Measurements from ENCODE around the gene INO80E.
"Not testable (repeated sequence)": the region's sequence is repeated elsewhere in the genome, so short reads cannot be mapped to it uniquely, and the experiment has no call there.

Gene INO80E

GRCh38 chr16:30032083-30032819 is 36.2 kb downstream of the INO80E start:
- peak; percentile 74 to 87 for DNase-seq

DNA sequence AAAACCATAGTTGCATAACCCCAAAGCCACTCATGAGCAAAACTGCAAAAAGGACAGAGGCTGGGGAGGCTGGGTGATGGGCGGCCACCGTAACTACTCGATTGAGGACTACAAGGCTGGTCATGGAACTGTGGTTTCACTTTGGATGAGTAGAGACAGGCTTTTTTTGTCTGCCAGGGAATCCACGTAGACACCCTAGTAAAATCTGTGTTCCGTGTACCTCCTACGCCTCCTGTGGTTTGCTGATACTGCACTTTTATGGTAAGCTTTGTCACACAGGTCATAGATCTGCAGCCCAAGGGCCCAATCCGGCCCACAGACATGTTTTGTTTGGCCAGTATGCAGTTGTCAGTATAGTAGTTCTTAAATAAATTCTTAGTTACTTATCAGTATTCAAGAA is 37.2 kb downstream of the INO80E start:
- no peak for DNase-seq

GRCh38 chr16:30040221-30040620 is 44.2 kb downstream of the INO80E start:
- DNase-seq, result no peak

- DNase-seq, result not testable (repeated sequence)
Measured at GRCh38 chr16:30040690-30041089, 44.6 kb downstream of the INO80E start.

DNA sequence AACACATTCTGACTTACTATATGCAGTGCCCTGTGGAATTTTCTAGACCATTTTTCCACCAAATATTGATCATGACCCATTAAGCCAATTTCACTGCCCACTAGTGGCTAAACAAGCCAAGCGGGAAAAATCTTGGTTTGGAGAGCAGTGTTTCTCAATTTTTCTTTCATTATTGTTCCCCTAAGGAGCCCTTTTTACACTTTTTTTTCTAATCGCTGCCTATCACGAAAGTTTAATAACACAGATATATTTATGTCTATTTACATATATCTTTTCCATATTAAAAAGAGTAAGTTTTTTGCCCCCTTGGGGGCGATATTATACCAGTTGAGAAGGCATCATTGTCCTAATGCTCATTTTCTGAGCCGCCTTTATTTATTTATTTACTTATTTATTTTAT is 45.8 kb downstream of the INO80E start:
- peak in 1 of 2 experiments; percentile 44 for DNase-seq

DNA sequence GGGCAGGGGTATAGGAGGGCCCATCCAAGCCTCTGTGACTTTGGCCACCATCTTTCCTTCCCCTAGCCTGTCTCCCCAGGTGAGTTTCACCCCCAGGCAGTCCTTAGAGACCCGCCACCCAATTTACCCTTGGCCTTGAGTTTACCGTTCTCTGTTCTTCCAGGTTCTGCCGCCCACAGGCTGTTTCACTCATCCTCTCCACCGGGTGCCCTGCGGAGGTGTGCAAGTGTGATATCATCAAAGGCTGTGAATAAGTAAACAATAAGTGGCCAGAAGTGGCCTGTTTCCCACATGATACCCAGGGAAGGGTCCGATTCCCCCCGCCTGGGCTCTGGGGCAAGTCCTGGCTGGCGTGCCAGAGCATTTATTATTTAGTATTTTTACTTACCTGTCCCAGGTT is 50.1 kb downstream of the INO80E start:
- no peak for DNase-seq

GRCh38 chr16:30046588-30046987 is 50.5 kb downstream of the INO80E start:
- no peak for DNase-seq

DNA sequence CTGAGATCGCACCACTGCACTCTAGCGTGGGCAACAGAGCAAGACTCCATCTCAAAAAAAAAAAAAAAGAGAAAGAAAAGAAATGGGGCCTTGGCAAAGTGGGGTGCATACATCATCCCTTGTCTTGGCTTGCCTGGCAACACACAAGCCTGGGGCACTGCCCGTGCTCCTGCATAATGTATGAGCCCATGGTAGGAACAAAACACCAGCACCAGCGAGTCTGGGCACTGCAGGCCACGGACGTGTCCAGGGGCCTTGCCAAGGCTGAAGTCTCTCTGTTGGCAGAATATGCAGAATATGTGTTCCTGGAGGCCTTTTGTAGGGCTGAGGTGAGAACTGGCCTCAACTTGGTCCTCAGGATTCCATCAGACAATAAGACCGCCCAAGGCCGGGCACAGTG is 53.8 kb downstream of the INO80E start:
- DNase-seq, result no peak

GRCh38 chr16:30051518-30051917 is 55.5 kb downstream of the INO80E start:
- no peak for DNase-seq

DNA sequence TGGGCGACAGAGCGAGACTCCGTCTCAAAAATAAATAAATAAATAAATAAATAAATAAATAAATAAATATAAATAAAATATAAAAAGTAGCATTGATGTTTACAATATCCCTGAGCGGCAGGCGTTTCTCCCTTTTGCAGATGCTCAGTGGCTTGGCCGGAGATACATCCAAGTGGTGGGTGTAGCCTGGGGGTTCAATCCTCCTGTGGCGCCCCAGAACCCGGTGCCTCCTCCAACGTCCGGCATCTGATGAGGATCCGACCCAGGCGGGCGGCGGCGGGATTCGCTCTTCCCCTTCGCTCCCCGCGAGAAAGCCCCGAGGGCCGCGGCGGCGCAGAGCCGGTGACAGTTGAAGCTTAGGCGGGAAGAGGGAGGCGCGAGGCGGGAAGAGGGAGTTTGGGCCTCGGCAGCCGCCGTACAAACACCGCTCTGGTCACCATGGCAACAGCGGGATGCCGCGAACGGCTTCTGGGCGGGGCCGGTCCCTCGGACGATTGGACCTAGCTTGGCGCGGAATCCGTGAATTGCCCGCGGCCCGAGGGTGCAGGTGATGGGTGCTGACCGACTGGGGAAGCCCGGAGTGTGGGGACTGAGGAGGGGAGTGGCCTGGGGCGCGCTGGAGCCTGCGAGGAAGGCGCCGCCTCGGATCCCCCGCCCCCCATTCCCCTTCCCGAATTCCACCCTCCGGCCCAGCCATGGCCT is 56.8 kb downstream of the INO80E start:
- peak; percentile 63 to 90 for DNase-seq

- no peak for DNase-seq
Measured at GRCh38 chr16:30053376-30054015, 57.5 kb downstream of the INO80E start.

GRCh38 chr16:30054451-30054850 is 58.4 kb downstream of the INO80E start:
- DNase-seq, result no peak

DNA sequence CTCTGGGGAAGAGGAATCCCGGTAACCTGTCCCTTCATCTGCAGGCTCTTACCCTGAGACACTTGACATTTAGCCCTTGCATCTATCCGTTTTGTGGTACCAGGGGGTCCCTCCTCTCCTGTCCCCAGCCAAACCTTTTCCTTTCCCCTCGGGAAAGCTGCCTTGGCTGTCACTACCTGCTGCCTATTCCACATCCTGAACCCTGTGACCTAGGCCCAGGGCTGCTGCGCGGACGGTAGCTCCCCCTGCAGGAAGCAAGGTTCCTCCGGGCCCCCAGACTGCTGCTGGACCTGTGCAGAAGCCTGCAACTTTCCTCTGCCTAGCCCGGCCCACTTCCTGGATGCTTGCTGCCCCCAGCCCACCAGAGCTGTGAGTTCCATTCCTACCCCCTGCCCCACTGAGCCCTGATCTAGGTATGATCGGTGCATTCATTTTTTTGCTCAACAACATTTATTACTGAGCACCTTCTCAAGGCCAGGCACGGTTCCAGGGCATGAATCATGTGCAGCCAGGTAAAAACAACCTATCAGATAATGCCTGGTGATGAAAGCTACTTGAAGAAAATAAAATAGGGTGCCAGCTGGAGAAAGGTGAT is 59.0 kb downstream of the INO80E start:
- DNase-seq, result no peak

Measured in NCI-H446 (cell line).